ENCODE measurements around the gene IGFBP3. TPM values are rescaled to one million over a fixed set of nuclear protein-coding genes. Genes with fewer than 3 reads are reported as not detected.

IGFBP3 gene
- total RNA-seq: 105 TPM

GRCh38 chr7:45920502-45921380 lies at the start of gene IGFBP3:
Gene IGFBP3 (minus strand): TSS chr7:45921272. CDS start chr7:45921140, 132 bp downstream.

GRCh38 chr7:45888185-45888992 lies 32.7 kb downstream of the IGFBP3 start, which contains the start of gene IGFBP1:
Gene IGFBP1 (plus strand): TSS chr7:45888488. CDS start chr7:45888653, 165 bp downstream.

GRCh38 chr7:45873035-45873354 lies 48.1 kb downstream of the IGFBP3 start, which contains the start of gene CCDC201:
Gene CCDC201 (minus strand): TSS chr7:45873082. CDS start chr7:45873007, 75 bp downstream.

Other genes starting within 250 kb of the IGFBP3 start
- gene CCDC201, start 48.2 kb downstream of the IGFBP3 start, total RNA-seq: not detected
- not detected for gene IGFBP1, start 32.8 kb downstream of the IGFBP3 start, total RNA-seq

Data from camera-type eye (tissue), 1 donor.